ENCODE measurements around the gene GRID2.

DNA sequence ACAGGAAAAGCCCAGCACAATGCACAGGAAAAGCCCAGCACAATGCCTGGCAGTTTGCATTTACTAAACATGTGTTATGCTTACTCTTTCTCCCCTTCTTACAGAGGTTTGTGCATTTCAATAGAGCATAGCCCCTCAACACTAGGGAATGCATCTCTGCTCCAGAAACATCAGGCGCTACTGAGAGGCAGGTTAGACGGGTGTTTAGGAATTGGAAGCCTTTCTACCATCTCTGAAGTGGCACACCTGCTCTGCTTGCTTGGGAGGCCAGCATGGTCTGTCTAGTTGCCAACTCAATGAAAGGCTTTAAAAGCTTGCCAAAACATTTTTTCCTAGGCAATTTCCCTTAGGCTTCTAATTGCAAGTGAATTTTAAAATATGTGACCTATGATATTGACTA is 55.7 kb downstream of the GRID2 start:
- TF ChIP-seq HDAC6 (IDR thresholded peaks at IDR 0.05; ENCODE audit: low read depth, low read length) (no peak), NCOA1 (IDR thresholded peaks at IDR 0.05; ENCODE audit: low read depth) (no peak), TCF7 (IDR thresholded peaks at IDR 0.05; ENCODE audit: borderline replicate concordance) (no peak), EGR1 (conservative IDR thresholded peaks at IDR 0.05) (no peak), NR2C2 (CRISPR knock-in tag; IDR thresholded peaks at IDR 0.05) (no peak), NR2C2 (tag; IDR thresholded peaks at IDR 0.05) (no peak)
- TF ChIP-seq, protein P1, sequence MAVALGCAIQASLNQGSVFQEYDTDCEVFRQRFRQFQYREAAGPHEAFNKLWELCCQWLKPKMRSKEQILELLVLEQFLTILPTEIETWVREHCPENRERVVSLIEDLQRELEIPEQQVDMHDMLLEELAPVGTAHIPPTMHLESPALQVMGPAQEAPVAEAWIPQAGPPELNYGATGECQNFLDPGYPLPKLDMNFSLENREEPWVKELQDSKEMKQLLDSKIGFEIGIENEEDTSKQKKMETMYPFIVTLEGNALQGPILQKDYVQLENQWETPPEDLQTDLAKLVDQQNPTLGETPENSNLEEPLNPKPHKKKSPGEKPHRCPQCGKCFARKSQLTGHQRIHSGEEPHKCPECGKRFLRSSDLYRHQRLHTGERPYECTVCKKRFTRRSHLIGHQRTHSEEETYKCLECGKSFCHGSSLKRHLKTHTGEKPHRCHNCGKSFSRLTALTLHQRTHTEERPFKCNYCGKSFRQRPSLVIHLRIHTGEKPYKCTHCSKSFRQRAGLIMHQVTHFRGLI (CRISPR knock-in tag; IDR thresholded peaks at IDR 0.05): no peak
